Suprapubic skin (tissue), 4 donors: Measurements from ENCODE around the gene RARG.

Experiments
- EP300 ChIP-seq: sonication (generic); formaldehyde crosslinking; IDR thresholded peaks from one replicate; pipeline ENCODE4 v1.6.1; 2017; ENCODE audit warnings: antibody characterized with exemption
- POLR2A ChIP-seq, 2 donors: fragments of 450-650 bp; IDR thresholded peaks; one replicate each; pipeline ENCODE4 v1.6.1; 2017; ENCODE audit warnings: antibody characterized with exemption in 2 of 2, mild to moderate bottlenecking in 2 of 2, moderate library complexity in 2 of 2
- POLR2AphosphoS5 ChIP-seq, 3 donors: sonication (generic); formaldehyde crosslinking; IDR thresholded peaks; one replicate each; pipeline ENCODE4 v1.6.1; 2017; ENCODE audit warnings: antibody characterized with exemption in 3 of 3
- TF ChIP-seq, protein P1 (sequence below), 2 donors: fragments of 200-600 bp in 1 of 2; fragments of 450-650 bp in 1 of 2; sonication (generic) in 1 of 2; IDR thresholded peaks; one replicate each; pipeline ENCODE4 v1.5.1; 2016 to 2019; ENCODE audit warnings: antibody characterized with exemption in 2 of 2, mild to moderate bottlenecking in 1 of 2, moderate library complexity in 1 of 2

GRCh38 chr12:53225635-53226424, 6.2 kb downstream of the RARG start:
- TF ChIP-seq, protein P1, sequence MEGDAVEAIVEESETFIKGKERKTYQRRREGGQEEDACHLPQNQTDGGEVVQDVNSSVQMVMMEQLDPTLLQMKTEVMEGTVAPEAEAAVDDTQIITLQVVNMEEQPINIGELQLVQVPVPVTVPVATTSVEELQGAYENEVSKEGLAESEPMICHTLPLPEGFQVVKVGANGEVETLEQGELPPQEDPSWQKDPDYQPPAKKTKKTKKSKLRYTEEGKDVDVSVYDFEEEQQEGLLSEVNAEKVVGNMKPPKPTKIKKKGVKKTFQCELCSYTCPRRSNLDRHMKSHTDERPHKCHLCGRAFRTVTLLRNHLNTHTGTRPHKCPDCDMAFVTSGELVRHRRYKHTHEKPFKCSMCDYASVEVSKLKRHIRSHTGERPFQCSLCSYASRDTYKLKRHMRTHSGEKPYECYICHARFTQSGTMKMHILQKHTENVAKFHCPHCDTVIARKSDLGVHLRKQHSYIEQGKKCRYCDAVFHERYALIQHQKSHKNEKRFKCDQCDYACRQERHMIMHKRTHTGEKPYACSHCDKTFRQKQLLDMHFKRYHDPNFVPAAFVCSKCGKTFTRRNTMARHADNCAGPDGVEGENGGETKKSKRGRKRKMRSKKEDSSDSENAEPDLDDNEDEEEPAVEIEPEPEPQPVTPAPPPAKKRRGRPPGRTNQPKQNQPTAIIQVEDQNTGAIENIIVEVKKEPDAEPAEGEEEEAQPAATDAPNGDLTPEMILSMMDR (IDR thresholded peaks at IDR 0.05), result no peak
- no peak for TF ChIP-seq EP300
- no peak for TF ChIP-seq POLR2AphosphoS5 (IDR thresholded peaks at IDR 0.05)
- no peak for TF ChIP-seq POLR2A (IDR thresholded peaks at IDR 0.05)
